T-cell (primary cell): ENCODE results near the gene PIGL. TPM values are rescaled to one million over a fixed set of nuclear protein-coding genes. Genes with fewer than 3 reads are reported as not detected.

Source experiments
- ATAC-seq, 4 experiments: fragments of 200-7000 bp in 3 of 4; fragments of 150-1000 bp in 1 of 4; cut with Tn5 transposase; replicated peaks in 1 of 4; 1 replicate in 3 of 4; 2 replicates in 1 of 4; pipeline ENCODE4 v1.10.0; 2021; ENCODE audit warnings: moderate library complexity in 3 of 4, mild to moderate bottlenecking in 2 of 4, moderate number of reproducible peaks in 1 of 4
- CTCF ChIA-PET, 2 donors: fragments of 300-600 bp; sonication (Branson Sonifier 250); formaldehyde crosslinking; loops; one replicate each; lab custom pipeline; 2022; ENCODE audit warnings: antibody characterized with exemption in 2 of 2; lab: Charles Lee
- POLR2A ChIA-PET, 2 donors: fragments of 300-600 bp; sonication (Branson Sonifier 250); formaldehyde crosslinking; loops; one replicate each; lab custom pipeline; 2022; ENCODE audit warnings: antibody characterized with exemption in 2 of 2; lab: Charles Lee
- DNase-seq, 35 experiments: peaks; one replicate each; pipeline versions ENCODE4 v3.0.0 to v3.0.0-alpha.2; 2013 to 2023
- H3K27ac ChIP-seq: one replicate; pipeline ENCODE4 v1.5.1; 2013; ENCODE audit warnings: low read length
- H3K27me3 ChIP-seq, 2 experiments: replicated peaks in 1 of 2; 1 replicate in 1 of 2; 2 replicates in 1 of 2; pipeline versions ENCODE4 v1.6.1 to v1.7.0; 2013; ENCODE audit warnings: low read length in 1 of 2, mixed read lengths in 1 of 2; ENCODE audit not compliant: control insufficient read depth in 2 of 2, insufficient read depth in 2 of 2; ENCODE audit errors: extremely low read depth in 1 of 2
- H3K36me3 ChIP-seq, 2 donors: 1 replicate in 1 of 2; 2 replicates in 1 of 2; pipeline versions ENCODE4 v1.6.1 to v1.7.0; 2013; ENCODE audit warnings: low read length in 1 of 2; ENCODE audit not compliant: control insufficient read depth in 2 of 2, insufficient read depth in 1 of 2; ENCODE audit errors: extremely low read depth in 1 of 2
- H3K4me1 ChIP-seq, 2 experiments: 1 replicate in 1 of 2; 2 replicates in 1 of 2; pipeline versions ENCODE4 v1.6.1 to v1.7.0; 2013; ENCODE audit warnings: low read length in 2 of 2, mixed read lengths in 1 of 2; ENCODE audit not compliant: insufficient read depth in 2 of 2, control insufficient read depth in 1 of 2; ENCODE audit errors: extremely low read depth in 1 of 2
- H3K4me3 ChIP-seq, 2 donors: 1 replicate in 1 of 2; 2 replicates in 1 of 2; pipeline versions ENCODE4 v1.5.1 to v1.7.0; 2013; ENCODE audit warnings: mild to moderate bottlenecking in 2 of 2, low read length in 1 of 2, moderate library complexity in 1 of 2; ENCODE audit not compliant: control insufficient read depth in 1 of 2; ENCODE audit errors: extremely low read depth in 1 of 2
- H3K9me3 ChIP-seq: 2 replicates; pipeline ENCODE4 v1.7.0; 2013
- H3K27ac Mint-ChIP-seq, 2 donors: one replicate each; pipeline ENCODE4 v1.8.0; 2020 to 2021; ENCODE audit warnings: mild to moderate bottlenecking in 2 of 2, mixed read lengths in 2 of 2
- H3K27me3 Mint-ChIP-seq, 2 donors: one replicate each; pipeline ENCODE4 v1.8.0; 2021 to 2022; ENCODE audit warnings: mixed read lengths in 2 of 2
- H3K36me3 Mint-ChIP-seq: one replicate; pipeline ENCODE4 v1.8.0; 2021; ENCODE audit warnings: mixed read lengths
- H3K4me1 Mint-ChIP-seq, 3 donors: one replicate each; pipeline ENCODE4 v1.8.0; 2020 to 2022; ENCODE audit warnings: mixed read lengths in 3 of 3, mild to moderate bottlenecking in 1 of 3
- H3K4me3 Mint-ChIP-seq, 3 donors: one replicate each; pipeline ENCODE4 v1.8.0; 2020 to 2022; ENCODE audit warnings: mild to moderate bottlenecking in 3 of 3, mixed read lengths in 3 of 3, moderate library complexity in 3 of 3
- H3K9me3 Mint-ChIP-seq, 3 donors: one replicate each; pipeline ENCODE4 v1.8.0; 2020 to 2022; ENCODE audit warnings: mixed read lengths in 3 of 3
- WGBS: methylation state at CpG from one replicate; pipeline ENCODE4 v1.1.5; 2013; ENCODE audit warnings: missing lambda C conversion rate; ENCODE audit not compliant: insufficient coverage; 5-methylcytosine and 5-hydroxymethylcytosine counted together
- total RNA-seq, 35 experiments: library from RNA in 6 of 35; stranded (reverse) in 6 of 35; fragments of 120-200 nt in 1 of 35; gene quantifications; one replicate each; pipeline versions ENCODE4 v1.2.1 to v1.2.4 and lab custom pipeline; 2013 to 2026

Gene PIGL
- total RNA-seq, 5 donors from 2014 or later (not counting 1 experiment from before 2014, with no cell fraction given) = 53.9 to 90.2 (median 82.7) TPM

DNA sequence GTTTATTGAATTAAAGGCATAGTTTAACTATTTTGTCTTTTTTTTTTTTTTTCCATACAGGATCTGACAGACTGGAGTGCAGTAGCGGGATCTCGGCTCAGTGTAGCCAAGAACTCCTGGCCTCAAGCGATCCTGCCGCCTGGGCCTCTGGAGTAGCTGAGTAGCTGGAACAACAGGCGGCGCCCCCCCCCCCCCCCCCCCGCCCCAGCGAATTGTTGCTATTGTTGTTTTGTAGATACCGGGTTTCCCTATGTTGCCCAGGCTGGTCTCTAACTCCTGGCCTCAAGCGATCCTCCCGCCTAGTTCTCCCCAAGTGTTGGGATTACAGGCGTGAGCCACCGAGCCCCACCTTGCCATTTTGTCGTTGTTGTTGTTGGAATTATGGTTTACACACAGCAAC lies 137.6 kb downstream of the PIGL start:
- H3K4me1 ChIP-seq = peaks cover 5 to 21% of the 10 kb centered on the region in 2 experiments
- ChIA-PET POLR2A (interaction anchor here in 1 of 2 donors (0.7 kb wide), 1 partner anchor 82 kb away, joined by 12 read pairs; no protein-coding TSS in a partner anchor), CTCF (no interaction called here)
- H3K36me3 ChIP-seq = no peaks in the 10 kb centered on the region
- no peak overlapping the region for H3K27ac Mint-ChIP-seq
- ATAC-seq (no peak), DNase-seq (no peak)
- no peaks in the 10 kb centered on the region for H3K9me3 Mint-ChIP-seq
- H3K36me3 Mint-ChIP-seq = no peaks in the 10 kb centered on the region
- H3K4me3 ChIP-seq = no peak overlapping the region
- peaks cover 0 to 7% of the 10 kb centered on the region in 2 experiments for H3K27me3 ChIP-seq
- peak overlapping the region; percentile 78 to 83 (median 81) for H3K4me3 Mint-ChIP-seq
- H3K27ac ChIP-seq = no peak overlapping the region
- 100% methylated on average over 4 of the region's 14 CpGs for WGBS
- no peaks in the 10 kb centered on the region for H3K27me3 Mint-ChIP-seq
- H3K4me1 Mint-ChIP-seq = peaks cover 15 to 20% (median 19%) of the 10 kb centered on the region in 3 donors
- H3K9me3 ChIP-seq = no peaks in the 10 kb centered on the region

DNA sequence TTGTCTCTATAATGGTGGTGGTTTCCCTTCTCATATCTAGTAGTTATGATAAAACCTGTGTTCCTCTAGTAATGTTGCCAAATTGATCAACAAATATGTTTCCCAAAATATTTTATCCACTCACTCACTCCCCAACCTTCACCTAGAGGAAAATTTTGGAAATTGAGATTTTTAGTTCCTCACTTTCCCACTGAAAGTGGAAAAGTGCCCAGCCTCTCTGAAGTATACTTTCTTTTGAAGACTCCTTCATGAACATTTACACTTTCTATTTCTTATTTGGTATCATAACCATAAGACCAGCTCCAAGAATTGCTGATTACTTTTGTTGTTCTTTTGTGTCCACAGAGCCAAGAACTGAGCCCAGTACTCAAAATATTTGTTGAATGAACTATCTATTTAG lies 141.4 kb downstream of the PIGL start:
- POLR2A ChIA-PET = no interaction called here
- Mint-ChIP-seq H3K27me3 (no peaks in the 10 kb centered on the region), H3K9me3 (no peaks in the 10 kb centered on the region), H3K36me3 (no peaks in the 10 kb centered on the region), H3K27ac (no peak overlapping the region), H3K4me3 (no peak overlapping the region), H3K4me1 (peaks cover 0 to 6% (median 5%) of the 10 kb centered on the region in 3 donors)
- CTCF ChIA-PET = no interaction called here
- no peak for DNase-seq
- H3K27ac ChIP-seq = no peak overlapping the region
- H3K9me3 ChIP-seq = no peaks in the 10 kb centered on the region
- H3K36me3 ChIP-seq = no peaks in the 10 kb centered on the region
- H3K4me1 ChIP-seq = peaks cover 0 to 7% of the 10 kb centered on the region in 2 experiments
- no peak overlapping the region for H3K4me3 ChIP-seq
- H3K27me3 ChIP-seq = peaks cover 0 to 12% of the 10 kb centered on the region in 2 experiments
- ATAC-seq = no peak

DNA sequence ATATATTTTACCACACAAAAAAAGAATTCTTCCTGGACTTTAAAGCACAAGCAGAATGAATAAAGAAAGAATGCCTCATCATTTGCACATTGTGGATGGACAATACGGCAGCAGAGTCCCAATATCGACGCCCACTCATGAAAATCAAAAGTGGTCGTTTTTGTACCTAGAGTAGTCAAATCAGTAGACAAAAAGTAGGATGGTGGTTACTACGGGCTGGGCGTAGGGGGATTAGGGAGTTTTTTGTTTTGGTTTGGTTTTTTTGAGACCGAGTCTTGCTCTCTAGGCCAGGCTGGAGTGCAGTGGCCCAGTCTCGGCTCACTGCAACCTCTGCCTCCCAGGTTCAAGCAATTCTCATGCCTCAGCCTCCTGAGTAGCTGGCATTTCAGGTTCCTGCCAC lies 144.9 kb downstream of the PIGL start:
- Mint-ChIP-seq H3K27me3 (no peaks in the 10 kb centered on the region), H3K27ac (no peak overlapping the region), H3K4me3 (no peak overlapping the region), H3K9me3 (no peaks in the 10 kb centered on the region), H3K36me3 (no peaks in the 10 kb centered on the region), H3K4me1 (peaks cover 0 to 3% (median 2%) of the 10 kb centered on the region in 3 donors)
- H3K4me3 ChIP-seq = no peak overlapping the region
- H3K9me3 ChIP-seq = no peaks in the 10 kb centered on the region
- ChIA-PET CTCF (no interaction called here), POLR2A (no interaction called here)
- H3K27me3 ChIP-seq = peaks cover 0 to 10% of the 10 kb centered on the region in 2 experiments
- no peaks in the 10 kb centered on the region for H3K36me3 ChIP-seq
- no peak overlapping the region for H3K27ac ChIP-seq
- DNase-seq = no peak
- 37% methylated on average over 7 of the region's 8 CpGs for WGBS
- H3K4me1 ChIP-seq = no peaks in the 10 kb centered on the region
- no peak for ATAC-seq

DNA sequence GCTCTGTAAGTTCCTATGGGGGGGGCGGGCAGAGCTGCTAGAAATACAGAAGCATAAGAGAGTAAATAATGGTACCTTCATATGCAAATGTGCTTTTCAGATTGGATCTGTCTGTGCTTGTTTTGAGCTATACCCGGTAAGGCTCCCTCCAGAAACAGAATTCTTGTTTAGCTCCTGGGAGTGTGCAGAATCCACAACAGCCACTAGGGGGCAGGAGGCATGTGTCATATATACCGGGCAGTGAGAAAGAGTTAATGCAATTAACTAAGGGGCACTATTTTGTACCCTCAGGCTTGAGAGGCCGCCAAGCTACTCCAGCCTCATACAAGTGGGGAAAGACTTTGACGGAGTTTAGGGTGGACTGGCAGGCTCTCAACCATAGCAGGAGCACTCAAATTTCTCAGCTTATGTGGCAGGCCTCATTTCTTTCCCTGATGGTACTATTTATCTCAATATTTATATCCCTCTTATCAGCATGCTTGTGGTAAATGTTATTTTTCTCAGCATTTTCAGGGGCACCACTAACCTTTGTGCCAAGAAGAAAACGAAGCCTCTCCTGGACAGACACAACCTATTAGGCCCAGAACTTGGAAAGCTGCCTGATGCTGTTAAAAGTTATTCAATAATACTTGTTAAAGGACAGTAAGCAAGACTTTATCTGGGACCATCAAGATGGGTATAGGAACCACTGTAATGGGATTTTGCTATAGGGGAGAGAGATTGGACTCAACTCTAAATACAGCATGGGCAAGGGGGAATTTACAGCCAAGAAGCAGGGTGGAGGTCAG lies 146.9 kb downstream of the PIGL start:
- no peaks in the 10 kb centered on the region for H3K9me3 ChIP-seq
- H3K9me3 Mint-ChIP-seq = no peaks in the 10 kb centered on the region
- peaks cover 0 to 3% (median 2%) of the 10 kb centered on the region in 3 donors for H3K4me1 Mint-ChIP-seq
- no peaks in the 10 kb centered on the region for H3K27me3 Mint-ChIP-seq
- H3K27me3 ChIP-seq = peaks cover 0 to 10% of the 10 kb centered on the region in 2 experiments
- CTCF ChIA-PET = interaction anchor here (0.5 to 3.1 kb wide), 17 partner anchors 8 to 172 kb away, joined by 3 to 30 read pairs (median 5); partner anchors contain the start of genes TRPV2 (in 2 of the 2), CENPV (in 1 of the 2) and UBB (in 1 of the 2)
- POLR2A ChIA-PET = interaction anchor here in 1 of 2 donors (1.0 to 1.2 kb wide), 3 partner anchors 17 to 78 kb away, joined by 3 to 4 read pairs (median 3); partner anchors contain the start of genes TRPV2 and UBB
- H3K27ac ChIP-seq = no peak overlapping the region
- H3K4me1 ChIP-seq = no peaks in the 10 kb centered on the region
- DNase-seq (peak; percentile 14 to 85 (median 62)), ATAC-seq (peak; percentile 77 to 92 (median 90))
- H3K4me3 ChIP-seq = no peak overlapping the region
- no peaks in the 10 kb centered on the region for H3K36me3 ChIP-seq
- H3K36me3 Mint-ChIP-seq = no peaks in the 10 kb centered on the region
- no peak overlapping the region for H3K4me3 Mint-ChIP-seq
- 0% methylated on average over 1 of the region's 6 CpGs for WGBS
- no peak overlapping the region for H3K27ac Mint-ChIP-seq

DNA sequence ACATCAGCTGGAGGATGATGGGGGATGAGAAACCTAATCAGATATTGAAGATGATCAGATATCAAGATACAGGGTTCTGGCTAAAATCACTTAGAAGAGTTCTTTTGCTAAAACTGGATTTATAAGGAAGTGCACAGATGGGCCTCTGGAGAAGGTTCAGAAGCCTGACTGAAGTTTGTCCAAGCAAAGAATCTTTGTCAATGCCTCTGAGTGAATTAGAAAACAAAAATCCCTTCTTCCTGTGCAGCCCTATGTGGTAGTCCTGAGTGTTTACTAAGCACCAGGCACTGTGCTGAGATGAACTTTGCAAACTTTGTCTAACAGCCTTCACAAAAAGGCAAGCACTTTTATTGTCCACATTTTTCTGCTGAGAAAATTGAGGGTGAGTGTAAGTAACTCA lies 147.6 kb downstream of the PIGL start:
- ATAC-seq (no peak), DNase-seq (no peak)
- H3K27ac Mint-ChIP-seq = no peak overlapping the region
- CTCF ChIA-PET = interaction anchor here (0.6 to 3.1 kb wide), 10 partner anchors 7 to 171 kb away, joined by 3 to 30 read pairs (median 6); partner anchors contain the start of genes TRPV2 (in 2 of the 2), CENPV (in 1 of the 2) and UBB (in 1 of the 2)
- no peak overlapping the region for H3K4me3 Mint-ChIP-seq
- Histone ChIP-seq H3K36me3 (no peaks in the 10 kb centered on the region), H3K27ac (no peak overlapping the region), H3K4me3 (no peak overlapping the region), H3K9me3 (no peaks in the 10 kb centered on the region), H3K4me1 (no peaks in the 10 kb centered on the region), H3K27me3 (peaks cover 0 to 8% of the 10 kb centered on the region in 2 experiments)
- no peaks in the 10 kb centered on the region for H3K27me3 Mint-ChIP-seq
- POLR2A ChIA-PET = interaction anchor here in 1 of 2 donors (1.2 kb wide), 1 partner anchor 77 kb away, joined by 4 read pairs; no protein-coding TSS in a partner anchor
- H3K9me3 Mint-ChIP-seq = no peaks in the 10 kb centered on the region
- H3K4me1 Mint-ChIP-seq = peaks cover 0 to 3% (median 2%) of the 10 kb centered on the region in 3 donors
- no peaks in the 10 kb centered on the region for H3K36me3 Mint-ChIP-seq

DNA sequence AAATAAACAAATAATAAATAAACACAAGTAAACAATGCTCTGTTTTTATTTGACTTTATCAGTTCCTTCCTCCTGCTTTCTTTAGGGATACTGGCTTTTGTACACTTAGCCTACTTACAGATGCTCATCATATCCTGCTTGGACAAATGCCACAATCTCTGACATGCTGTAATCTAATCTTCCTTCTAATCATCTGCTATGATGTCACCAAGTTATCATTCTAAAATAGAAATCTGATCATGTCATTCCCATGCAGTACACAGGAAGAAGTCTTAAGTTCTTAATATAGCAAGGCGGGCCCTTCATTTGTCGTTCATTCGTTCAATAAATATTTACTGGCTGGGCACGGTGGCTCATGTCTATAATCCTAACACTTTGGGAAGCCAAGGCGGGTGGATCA lies 154.7 kb downstream of the PIGL start:
- H3K9me3 Mint-ChIP-seq = no peaks in the 10 kb centered on the region
- Histone ChIP-seq H3K27ac (no peak overlapping the region), H3K4me1 (no peaks in the 10 kb centered on the region), H3K4me3 (no peak overlapping the region), H3K9me3 (no peaks in the 10 kb centered on the region), H3K27me3 (no peaks in the 10 kb centered on the region), H3K36me3 (no peaks in the 10 kb centered on the region)
- ATAC-seq (no peak), DNase-seq (no peak)
- CTCF ChIA-PET = interaction anchor here in 1 of 2 donors (0.7 kb wide), 1 partner anchor 8 kb away, joined by 3 read pairs; no protein-coding TSS in a partner anchor
- H3K4me3 Mint-ChIP-seq = no peak overlapping the region
- POLR2A ChIA-PET = no interaction called here
- WGBS = 93% methylated on average over 2 of the region's 5 CpGs
- no peaks in the 10 kb centered on the region for H3K36me3 Mint-ChIP-seq
- H3K27ac Mint-ChIP-seq = no peak overlapping the region
- no peaks in the 10 kb centered on the region for H3K4me1 Mint-ChIP-seq
- H3K27me3 Mint-ChIP-seq = no peaks in the 10 kb centered on the region
